Measurements from ENCODE around the gene BTBD18. TPM values are rescaled to one million over a fixed set of nuclear protein-coding genes. Genes with fewer than 3 reads are reported as not detected.

The BTBD18 gene
- total RNA-seq, 4 donors from 2014 or later: not detected

DNA sequence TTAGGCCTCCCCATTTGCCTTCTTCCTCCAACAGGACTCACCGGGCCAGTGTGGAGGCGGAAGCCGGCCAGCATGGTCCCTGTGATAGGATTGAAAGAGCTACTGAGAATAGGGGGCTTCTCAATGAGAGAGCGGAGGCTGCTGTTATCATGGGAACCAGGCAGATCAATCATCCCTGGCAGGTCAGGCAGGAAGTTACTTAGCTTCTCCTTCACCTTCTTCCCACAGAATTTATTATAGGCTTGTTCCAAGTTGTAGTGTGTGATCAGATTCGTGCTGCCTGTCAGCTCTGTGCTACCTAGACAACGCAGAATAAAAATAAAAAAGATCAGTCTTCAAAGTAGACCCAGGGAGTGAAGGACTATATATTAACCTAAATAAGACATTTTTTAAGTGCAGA lies 46.7 kb downstream of the BTBD18 start:
- TF ChIP-seq, protein P1, sequence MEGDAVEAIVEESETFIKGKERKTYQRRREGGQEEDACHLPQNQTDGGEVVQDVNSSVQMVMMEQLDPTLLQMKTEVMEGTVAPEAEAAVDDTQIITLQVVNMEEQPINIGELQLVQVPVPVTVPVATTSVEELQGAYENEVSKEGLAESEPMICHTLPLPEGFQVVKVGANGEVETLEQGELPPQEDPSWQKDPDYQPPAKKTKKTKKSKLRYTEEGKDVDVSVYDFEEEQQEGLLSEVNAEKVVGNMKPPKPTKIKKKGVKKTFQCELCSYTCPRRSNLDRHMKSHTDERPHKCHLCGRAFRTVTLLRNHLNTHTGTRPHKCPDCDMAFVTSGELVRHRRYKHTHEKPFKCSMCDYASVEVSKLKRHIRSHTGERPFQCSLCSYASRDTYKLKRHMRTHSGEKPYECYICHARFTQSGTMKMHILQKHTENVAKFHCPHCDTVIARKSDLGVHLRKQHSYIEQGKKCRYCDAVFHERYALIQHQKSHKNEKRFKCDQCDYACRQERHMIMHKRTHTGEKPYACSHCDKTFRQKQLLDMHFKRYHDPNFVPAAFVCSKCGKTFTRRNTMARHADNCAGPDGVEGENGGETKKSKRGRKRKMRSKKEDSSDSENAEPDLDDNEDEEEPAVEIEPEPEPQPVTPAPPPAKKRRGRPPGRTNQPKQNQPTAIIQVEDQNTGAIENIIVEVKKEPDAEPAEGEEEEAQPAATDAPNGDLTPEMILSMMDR (IDR thresholded peaks at IDR 0.05; ENCODE audit: low read depth): no peak

DNA sequence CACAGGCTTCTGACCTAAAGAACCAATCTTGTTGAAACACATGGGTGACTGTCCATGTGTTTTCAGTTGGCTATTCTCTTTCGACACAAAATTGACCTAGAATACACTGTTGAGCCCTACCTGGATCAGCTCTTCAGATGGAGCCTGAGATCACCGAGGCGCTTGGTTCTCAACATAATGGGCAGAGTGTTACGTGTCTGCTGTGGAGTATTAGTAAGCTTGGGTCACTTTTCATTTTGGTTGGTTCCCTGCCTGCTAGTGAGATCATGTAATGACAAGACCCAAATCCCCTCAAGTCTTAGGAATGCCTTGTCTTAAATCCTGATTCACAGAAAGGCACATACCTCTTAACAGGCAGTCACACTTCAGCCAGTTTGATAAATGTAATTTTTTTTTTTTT lies 48.3 kb downstream of the BTBD18 start:
- TF ChIP-seq, protein P1 (IDR thresholded peaks at IDR 0.05; ENCODE audit: low read depth): no peak

DNA sequence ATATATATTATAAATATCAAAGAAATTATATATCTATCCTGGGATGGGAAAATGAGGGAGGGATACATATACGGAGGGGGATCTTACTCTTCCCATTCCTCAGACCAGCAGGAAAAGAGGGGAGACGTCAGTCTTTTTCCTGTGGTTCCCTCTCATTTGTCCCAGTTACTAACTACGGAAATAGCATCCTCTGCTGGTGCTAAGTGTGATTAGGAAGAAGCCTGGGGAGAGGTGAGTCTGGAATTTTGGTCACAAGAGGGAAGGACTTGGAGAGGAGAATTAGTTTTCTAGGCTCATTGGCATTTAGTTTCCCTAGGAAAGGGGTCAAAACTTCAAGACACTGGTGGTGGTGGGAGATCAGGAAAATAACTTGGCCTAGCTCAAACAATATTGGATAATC lies 51.2 kb downstream of the BTBD18 start:
- TF ChIP-seq, protein P1 (IDR thresholded peaks at IDR 0.05; ENCODE audit: low read depth): no peak

DNA sequence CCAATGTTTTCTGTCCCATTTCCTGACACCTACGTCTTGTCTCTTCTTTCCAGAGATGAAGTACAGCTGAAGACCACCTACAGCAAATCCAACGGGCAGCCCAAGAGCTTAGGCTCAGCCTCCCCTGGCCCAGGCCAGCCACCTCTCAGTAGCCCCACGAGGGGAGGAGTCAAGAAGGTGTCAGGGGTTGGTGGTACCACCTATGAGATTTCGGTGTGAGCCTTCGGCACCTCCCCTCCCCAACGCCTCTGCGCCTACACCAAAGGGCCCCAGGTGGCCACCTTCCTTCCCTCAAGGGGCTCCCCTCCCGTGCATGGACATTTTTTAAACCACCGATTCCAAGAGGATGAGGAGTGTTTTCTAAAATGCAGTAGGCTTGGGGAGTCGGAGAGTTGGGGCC lies 51.8 kb downstream of the BTBD18 start:
- TF ChIP-seq, protein P1 (IDR thresholded peaks at IDR 0.05; ENCODE audit: low read depth): no peak

DNA sequence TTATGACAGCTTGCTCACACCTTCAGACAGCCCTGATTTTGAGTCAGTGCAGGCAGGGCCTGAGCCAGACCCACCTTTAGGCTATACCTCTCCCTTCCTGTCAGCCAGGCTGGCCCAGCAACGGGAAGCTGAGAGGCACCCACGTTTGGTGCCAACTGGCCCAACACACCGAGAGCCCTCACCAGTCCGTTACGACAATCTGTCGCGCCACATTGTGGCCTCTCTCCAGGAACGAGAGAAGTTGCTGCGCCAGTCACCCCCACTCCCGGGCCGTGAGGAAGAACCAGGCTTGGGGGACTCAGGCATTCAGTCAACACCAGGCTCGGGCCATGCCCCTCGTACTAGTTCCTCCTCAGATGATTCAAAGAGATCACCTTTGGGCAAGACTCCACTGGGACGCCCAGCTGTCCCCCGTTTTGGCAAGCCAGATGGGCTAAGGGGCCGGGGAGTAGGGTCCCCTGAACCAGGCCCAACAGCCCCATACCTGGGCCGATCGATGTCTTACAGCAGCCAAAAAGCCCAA lies 52.7 kb downstream of the BTBD18 start:
- TF ChIP-seq, protein P1 (IDR thresholded peaks at IDR 0.05; ENCODE audit: low read depth): no peak

Small RNAs within 50 kb of the gene (small RNA-seq; reads per million reads assigned to genes)
- gene AP001931.1: not detected
- gene TMX2-CTNND1: not detected

Other genes with a start within 250 kb of the BTBD18 start
- gene SLC43A1, start 236.1 kb downstream of the BTBD18 start, total RNA-seq: 10 to 100 TPM in 3 of 4 donors, 1 to 10 TPM in 1; 9.8 to 25.1 (median 18.3) TPM
- 10 to 100 TPM; 34.4 to 47.6 (median 36.7) TPM for gene TIMM10, start 221.1 kb downstream of the BTBD18 start, total RNA-seq
- not detected for gene SMTNL1, start 214.2 kb downstream of the BTBD18 start, total RNA-seq
- 10 to 100 TPM; 21.8 to 60.7 (median 33.6) TPM for gene UBE2L6, start 184.1 kb downstream of the BTBD18 start, total RNA-seq
- gene SERPING1, start 154.1 kb downstream of the BTBD18 start, total RNA-seq: 100 to 1,000 TPM; 318 to 653 (median 616) TPM
- gene YPEL4, start 101.9 kb downstream of the BTBD18 start, total RNA-seq: 1 to 10 TPM in 2 of 4 donors, under 1 TPM in 2; 0.33 to 4.1 (median 2.2) TPM
- gene CLP1, start 94.1 kb downstream of the BTBD18 start, total RNA-seq: 10 to 100 TPM in 2 of 4 donors, 1 to 10 TPM in 2; 5.7 to 11.5 (median 10.0) TPM
- gene ZDHHC5, start 83.7 kb downstream of the BTBD18 start, total RNA-seq: 10 to 100 TPM; 28.0 to 49.9 (median 33.4) TPM
- 10 to 100 TPM in 2 of 4 donors, 1 to 10 TPM in 2; 7.6 to 18.9 (median 10.1) TPM for gene MED19, start 39.6 kb downstream of the BTBD18 start, total RNA-seq
- gene TMX2, start 39.2 kb downstream of the BTBD18 start, total RNA-seq: 10 to 100 TPM; 32.8 to 72.7 (median 34.1) TPM
- gene SELENOH, start 10.3 kb downstream of the BTBD18 start, total RNA-seq: 100 to 1,000 TPM in 3 of 4 donors, 10 to 100 TPM in 1; 72.2 to 129 (median 116) TPM
- 100 to 1,000 TPM in 2 of 4 donors, 10 to 100 TPM in 2; 75.6 to 134 (median 93.3) TPM for gene CTNND1, start 10.0 kb upstream of the BTBD18 start, total RNA-seq